GM20000 (cell line): Measurements from ENCODE around the gene SLC15A3.
A peak's percentile ranks its signal among the peaks of the same experiment; 100 is the strongest.

Experiments used
- DNase-seq: peaks from one replicate; pipeline ENCODE4 v3.0.0; 2012; ENCODE audit warnings: low spot score
- CTCF ChIP-seq: IDR thresholded peaks from 2 replicates; pipeline ENCODE4 v1.5.1; 2012; ENCODE audit warnings: mild to moderate bottlenecking, control low read depth; ENCODE audit errors: extremely low read depth, missing control alignments

The SLC15A3 gene

DNA sequence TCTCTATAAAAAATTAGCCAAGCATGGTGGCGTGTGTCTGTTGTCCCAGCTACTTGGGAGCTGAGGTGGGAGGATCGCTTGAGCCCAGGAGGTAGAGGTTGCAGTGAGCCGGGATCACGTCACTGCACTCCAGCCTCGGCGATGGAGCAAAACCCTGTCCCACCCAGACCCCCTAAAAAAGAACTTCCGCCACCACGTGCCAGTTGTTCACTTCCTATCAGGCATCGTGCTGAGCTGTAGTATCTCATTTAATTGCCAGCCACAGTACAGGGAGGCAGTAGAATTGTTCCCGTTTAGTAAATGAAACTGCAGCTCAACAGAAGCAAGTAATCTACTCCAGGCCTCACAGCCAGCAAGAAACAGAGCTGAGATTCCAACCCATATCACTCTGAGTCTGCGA is 30.7 kb downstream of the SLC15A3 start:
- no peak for TF ChIP-seq CTCF
- DNase-seq, result no peak

DNA sequence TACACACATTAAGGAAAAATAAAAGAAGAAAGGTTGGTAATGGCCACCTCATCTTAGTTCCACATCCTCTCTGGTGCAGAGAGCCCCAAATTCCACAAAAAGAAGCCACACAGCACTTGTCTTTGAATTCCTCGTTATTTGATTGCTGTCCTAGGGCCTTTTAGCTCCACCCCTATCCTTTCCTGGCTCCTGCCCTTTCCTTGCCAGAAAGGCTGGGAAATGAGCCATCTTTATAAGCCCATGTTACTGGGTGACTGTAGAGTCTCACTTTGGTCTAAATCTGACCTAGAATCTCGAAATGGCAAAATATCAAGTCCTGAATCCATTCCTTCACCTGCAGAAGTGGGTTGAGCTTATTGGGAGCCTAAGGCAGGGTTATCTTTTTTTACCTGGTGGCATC is 32.0 kb downstream of the SLC15A3 start:
- no peak for TF ChIP-seq CTCF
- DNase-seq, result no peak

GRCh38 chr11:60919320-60919719 is 32.7 kb downstream of the SLC15A3 start:
- TF ChIP-seq CTCF, result no peak
- DNase-seq, result peak; percentile 20

- no peak for TF ChIP-seq CTCF
- peak; percentile 21 for DNase-seq
These were observed 33.1 kb downstream of the SLC15A3 start for GRCh38 chr11:60918939-60919265.

DNA sequence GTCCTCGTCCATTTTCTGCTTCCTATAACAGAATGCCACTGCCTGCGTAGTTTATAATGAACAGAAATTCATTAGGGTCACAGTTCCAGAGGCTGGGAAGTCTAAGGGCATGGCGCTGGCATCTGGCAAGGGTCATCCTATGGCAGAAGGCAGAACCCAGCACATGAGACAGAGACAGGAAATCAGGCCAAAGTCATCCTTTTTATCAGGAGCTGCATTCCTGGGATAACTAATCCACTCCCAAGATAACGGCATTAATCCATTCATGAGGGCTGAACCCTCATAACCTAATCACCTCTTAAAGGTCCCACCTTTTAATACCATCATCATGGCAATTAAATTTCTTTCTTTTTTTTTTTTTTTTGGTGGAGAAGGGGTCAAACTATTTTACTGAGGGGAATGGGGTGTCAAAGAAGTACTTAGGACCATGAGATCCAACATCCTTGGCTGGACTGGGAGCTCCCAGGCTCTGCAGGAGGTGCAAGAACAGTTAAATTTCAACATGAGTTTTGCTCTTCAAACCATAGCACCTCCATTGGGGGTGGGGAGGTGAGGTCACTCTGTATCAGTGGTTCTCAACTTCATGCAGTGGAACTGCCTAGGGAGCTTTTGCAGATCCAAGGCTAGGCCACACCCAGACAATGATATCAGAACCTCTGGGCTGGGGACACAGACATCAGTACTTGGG is 33.6 kb downstream of the SLC15A3 start:
- no peak for TF ChIP-seq CTCF
- peak; percentile 23 for DNase-seq

DNA sequence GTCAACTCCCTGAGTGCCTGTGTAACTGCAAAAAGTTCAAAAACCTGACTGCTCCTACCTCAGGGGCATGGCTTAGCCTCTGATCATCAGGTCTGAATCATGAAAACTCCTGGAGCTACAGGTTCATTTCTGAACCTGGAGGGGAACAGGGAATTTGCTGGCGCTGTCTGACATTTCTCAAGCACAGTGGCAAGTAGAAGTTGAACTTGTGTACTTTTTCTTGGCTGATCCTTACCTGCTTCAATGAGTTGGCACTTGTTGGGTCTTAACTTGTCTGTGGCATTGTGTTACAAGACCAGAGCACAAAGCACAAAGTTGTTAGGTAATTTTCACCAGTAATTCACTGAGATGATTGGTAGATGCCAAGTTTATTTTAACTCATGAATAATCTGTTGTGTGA is 34.7 kb downstream of the SLC15A3 start:
- no peak for DNase-seq
- no peak for TF ChIP-seq CTCF

DNA sequence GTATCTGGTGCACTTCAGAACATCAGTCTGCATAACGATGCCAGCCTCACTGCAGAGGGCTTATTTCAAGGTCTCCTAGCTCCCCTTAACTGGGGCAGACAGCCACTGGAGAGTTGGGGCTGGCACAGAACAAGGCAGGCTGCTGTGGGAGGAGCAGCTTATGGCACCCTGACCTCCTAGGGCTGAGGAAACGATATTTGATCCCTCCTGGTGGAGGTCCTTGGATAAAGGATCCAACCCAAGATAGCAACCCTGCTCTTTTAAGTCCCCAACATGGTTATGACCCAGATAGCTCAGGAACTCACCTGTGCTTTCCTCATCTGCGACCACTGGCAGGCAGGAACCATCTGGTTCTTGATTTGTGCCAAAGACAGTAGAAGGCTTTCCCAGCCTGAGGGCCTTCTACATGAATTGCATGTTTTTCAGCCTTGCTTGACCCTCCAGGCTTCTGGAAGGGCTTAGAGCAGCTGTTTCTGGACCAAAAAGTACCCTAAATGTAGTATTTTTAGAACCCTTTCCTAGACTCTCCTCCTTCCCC is 35.2 kb downstream of the SLC15A3 start:
- TF ChIP-seq CTCF, result no peak
- no peak for DNase-seq
